Ovary (tissue), 3 donors: Measurements from ENCODE around the gene ACP4.

Experiments used
- CTCF ChIP-seq, 3 donors: fragments of 450-650 bp in 2 of 3; fragments of 200-600 bp in 1 of 3; IDR thresholded peaks; one replicate each; pipeline versions ENCODE4 v1.5.1 to v1.8.0; 2016 to 2022; ENCODE audit warnings: antibody characterized with exemption in 3 of 3, mild to moderate bottlenecking in 1 of 3
- POLR2A ChIP-seq: fragments of 450-650 bp; IDR thresholded peaks from one replicate; pipeline ENCODE4 v1.6.1; 2017; ENCODE audit warnings: antibody characterized with exemption, mild to moderate bottlenecking, moderate library complexity
- donor health status: DM: no; HTN: no; CAD: no.

GRCh38 chr19:50764409-50764808 is 25.8 kb upstream of the ACP4 start:
- TF ChIP-seq CTCF (IDR thresholded peaks at IDR 0.05) = no peak
- no peak for TF ChIP-seq POLR2A
